Measurements from ENCODE around the gene BSDC1.
"Not testable (repeated sequence)": the region's sequence is repeated elsewhere in the genome, so short reads cannot be mapped to it uniquely, and the experiment has no call there.

The BSDC1 gene

GRCh38 chr1:32394141-32394889, at the start of gene BSDC1:
Gene BSDC1 (minus strand): TSS chr1:32394441. CDS start chr1:32394414, 27 bp downstream.
- TF ChIP-seq CTCF (IDR thresholded peaks at IDR 0.05; ENCODE audit: control insufficient read depth, insufficient read depth, low read depth, low read length, missing control alignments) = no peak
- H3K4me3 ChIP-seq (ENCODE audit: control insufficient read depth, low read depth, low read length) = peak within 1 kb of the TSS; percentile 68
- DNase-seq (ENCODE audit: low read depth) = peak; percentile 86

- DNase-seq (ENCODE audit: low read depth); H3K4me3 ChIP-seq (ENCODE audit: control insufficient read depth, low read depth, low read length): not testable (repeated sequence)
These were observed 47.2 kb upstream of the BSDC1 start for GRCh38 chr1:32441467-32441866.

GRCh38 chr1:32438777-32439176, 44.5 kb upstream of the BSDC1 start:
- DNase-seq (ENCODE audit: low read depth); H3K4me3 ChIP-seq (ENCODE audit: control insufficient read depth, low read depth, low read length): not testable (repeated sequence)

- no peak for DNase-seq (ENCODE audit: low read depth)
- TF ChIP-seq CTCF (IDR thresholded peaks at IDR 0.05; ENCODE audit: control insufficient read depth, insufficient read depth, low read depth, low read length, missing control alignments) = no peak
- H3K4me3 ChIP-seq (ENCODE audit: control insufficient read depth, low read depth, low read length) = no peak overlapping the region
These were observed 43.9 kb upstream of the BSDC1 start for GRCh38 chr1:32438136-32438535.

- no peak overlapping the region for H3K4me3 ChIP-seq (ENCODE audit: control insufficient read depth, low read depth, low read length)
- TF ChIP-seq CTCF (IDR thresholded peaks at IDR 0.05; ENCODE audit: control insufficient read depth, insufficient read depth, low read depth, low read length, missing control alignments) = no peak
- DNase-seq (ENCODE audit: low read depth) = no peak
These were observed 37.6 kb upstream of the BSDC1 start for GRCh38 chr1:32431736-32432400.

- peak overlapping the region; percentile 30 for H3K4me3 ChIP-seq (ENCODE audit: control insufficient read depth, low read depth, low read length)
- DNase-seq (ENCODE audit: low read depth) = no peak
- TF ChIP-seq CTCF (IDR thresholded peaks at IDR 0.05; ENCODE audit: control insufficient read depth, insufficient read depth, low read depth, low read length, missing control alignments) = no peak
These were observed 33.2 kb upstream of the BSDC1 start for GRCh38 chr1:32427264-32427963.

GRCh38 chr1:32426489-32427255, 32.4 kb upstream of the BSDC1 start:
- no peak for DNase-seq (ENCODE audit: low read depth)
- TF ChIP-seq CTCF (IDR thresholded peaks at IDR 0.05; ENCODE audit: control insufficient read depth, insufficient read depth, low read depth, low read length, missing control alignments) = no peak
- H3K4me3 ChIP-seq (ENCODE audit: control insufficient read depth, low read depth, low read length) = peak overlapping the region; percentile 30

All from AG09309 (cell line).